H1 (cell line): ENCODE measurements around the gene CLDN6. TPM values are rescaled to one million over a fixed set of nuclear protein-coding genes. Genes with fewer than 3 reads are reported as not detected.

Source experiments
- CTCF ChIA-PET: fragments of 300-600 bp; sonication (Branson Sonifier 250); formaldehyde crosslinking; loops from one replicate; lab custom pipeline; 2021; ENCODE audit not compliant: partially characterized antibody; lab: Charles Lee
- POLR2A ChIA-PET: fragments of 300-600 bp; sonication (Branson Sonifier 250); formaldehyde crosslinking; loops from one replicate; lab custom pipeline; 2021; ENCODE audit warnings: inconsistent platforms; ENCODE audit not compliant: partially characterized antibody; lab: Charles Lee
- DNase-seq, 2 experiments: peaks; one replicate each; pipeline versions ENCODE4 v3.0.0 to v3.0.0-alpha.2; 2010 to 2022; ENCODE audit warnings: low spot score in 2 of 2, low read depth in 1 of 2, mixed read lengths in 1 of 2
- FAIRE-seq: peaks from 2 replicates; lab custom pipeline; 2011; peaks lifted over from hg19 to GRCh38; lab: Jason Lieb, UNC
- H2AFZ ChIP-seq: 2 replicates; pipeline ENCODE4 v1.8.1; 2012; ENCODE audit warnings: low read length, inconsistent platforms
- H2AK5ac ChIP-seq: 2 replicates; pipeline ENCODE4 v1.6.1; 2013; ENCODE audit warnings: low read depth, low read length
- H2BK120ac ChIP-seq: replicated peaks from 2 replicates; pipeline ENCODE3; 2013; ENCODE audit warnings: low read depth, low read length, inconsistent platforms
- H2BK12ac ChIP-seq: 2 replicates; pipeline ENCODE4 v1.6.1; 2013; ENCODE audit warnings: low read depth, low read length
- H2BK15ac ChIP-seq: 2 replicates; pipeline ENCODE4 v1.6.1; 2013; ENCODE audit warnings: low read length
- H2BK20ac ChIP-seq: 2 replicates; pipeline ENCODE4 v1.6.1; 2013; ENCODE audit warnings: low read length
- H2BK5ac ChIP-seq: 2 replicates; pipeline ENCODE4 v1.6.1; 2013; ENCODE audit warnings: low read depth, low read length
- H3K14ac ChIP-seq: 2 replicates; pipeline ENCODE4 v1.6.1; 2013; ENCODE audit warnings: inconsistent platforms; ENCODE audit not compliant: insufficient read length
- H3K18ac ChIP-seq: 2 replicates; pipeline ENCODE4 v1.6.1; 2013; ENCODE audit warnings: low read length; ENCODE audit errors: extremely low read depth
- H3K23ac ChIP-seq: 2 replicates; pipeline ENCODE4 v1.6.1; 2013; ENCODE audit warnings: inconsistent platforms; ENCODE audit not compliant: insufficient read length
- H3K23me2 ChIP-seq: 2 replicates; pipeline ENCODE4 v1.6.1; 2013; ENCODE audit warnings: low read depth, low read length
- H3K27ac ChIP-seq: 2 replicates; pipeline ENCODE4 v1.6.1; 2011; ENCODE audit warnings: low read depth, low read length, inconsistent platforms
- H3K27me3 ChIP-seq, 4 experiments: replicated peaks in 1 of 4; 1 replicate in 1 of 4; 2 replicates in 3 of 4; pipeline versions ENCODE4 v1.6.1 to v1.8.1; 2011 to 2013; ENCODE audit warnings: low read length in 3 of 4, mild to moderate bottlenecking in 3 of 4, inconsistent platforms in 2 of 4, mixed read lengths in 2 of 4, moderate library complexity in 1 of 4; ENCODE audit not compliant: control insufficient read depth in 3 of 4, insufficient read depth in 3 of 4; ENCODE audit errors: extremely low read depth in 1 of 4
- H3K36me3 ChIP-seq, 4 experiments: 2 replicates each; pipeline versions ENCODE4 v1.6.1 to v1.8.1; 2011 to 2013; ENCODE audit warnings: mild to moderate bottlenecking in 4 of 4, low read length in 3 of 4, moderate library complexity in 2 of 4, control low read depth in 1 of 4, inconsistent platforms in 1 of 4; ENCODE audit not compliant: insufficient read depth in 4 of 4, control insufficient read depth in 2 of 4
- H3K4ac ChIP-seq: replicated peaks from 2 replicates; pipeline ENCODE3; 2013; ENCODE audit warnings: low read length, low read depth, mixed read lengths, inconsistent platforms; ENCODE audit not compliant: insufficient read length
- H3K4me1 ChIP-seq, 4 experiments: replicated peaks in 1 of 4; 1 replicate in 1 of 4; 2 replicates in 3 of 4; pipeline versions ENCODE4 v1.6.1 to v1.8.1; 2011 to 2013; ENCODE audit warnings: low read length in 3 of 4, inconsistent platforms in 2 of 4, mixed read lengths in 1 of 4; ENCODE audit not compliant: insufficient read depth in 4 of 4, control insufficient read depth in 3 of 4
- H3K4me2 ChIP-seq, 2 experiments: 2 replicates each; pipeline versions ENCODE4 v1.6.1 to v1.8.1; 2011 to 2013; ENCODE audit warnings: low read depth in 2 of 2, low read length in 2 of 2, control low read depth in 1 of 2, inconsistent platforms in 1 of 2, mild to moderate bottlenecking in 1 of 2; ENCODE audit not compliant: insufficient read depth in 1 of 2
- H3K4me3 ChIP-seq, 4 experiments: fragments of 200-600, 300-600 bp in 1 of 4; sonication (generic), shearing (Covaris generic), sonication (Bioruptor Twin) in 1 of 4; 2 replicates each; pipeline versions ENCODE4 v1.5.1 to v1.8.1; 2011 to 2016; ENCODE audit warnings: low read length in 4 of 4, low read depth in 3 of 4, control low read depth in 2 of 4, inconsistent platforms in 2 of 4, mild to moderate bottlenecking in 2 of 4, mixed read lengths in 1 of 4, moderate library complexity in 1 of 4; ENCODE audit not compliant: insufficient read depth in 2 of 4; ENCODE audit errors: extremely low read depth in 1 of 4
- H3K56ac ChIP-seq: replicated peaks from 2 replicates; pipeline ENCODE3; 2013; ENCODE audit warnings: low read depth, mild to moderate bottlenecking, mixed read lengths, low read length, inconsistent platforms; ENCODE audit not compliant: insufficient read length
- H3K79me1 ChIP-seq: 2 replicates; pipeline ENCODE4 v1.6.1; 2013; ENCODE audit warnings: low read depth, low read length, control low read depth
- H3K79me2 ChIP-seq, 2 experiments: 2 replicates each; pipeline versions ENCODE4 v1.6.1 to v1.8.1; 2012 to 2013; ENCODE audit warnings: low read length in 2 of 2, mild to moderate bottlenecking in 2 of 2, inconsistent platforms in 1 of 2; ENCODE audit not compliant: insufficient read depth in 2 of 2, control insufficient read depth in 1 of 2
- H3K9ac ChIP-seq, 4 experiments: replicated peaks in 1 of 4; 1 replicate in 1 of 4; 2 replicates in 3 of 4; pipeline versions ENCODE4 v1.6.1 to v1.8.1; 2011 to 2013; ENCODE audit warnings: low read depth in 3 of 4, low read length in 3 of 4, control low read depth in 2 of 4, mild to moderate bottlenecking in 2 of 4, moderate library complexity in 2 of 4, inconsistent platforms in 1 of 4; ENCODE audit errors: extremely low read depth in 1 of 4
- H3K9me3 ChIP-seq, 2 experiments: 2 replicates each; pipeline versions ENCODE4 v1.6.1 to v1.8.1; 2012 to 2013; ENCODE audit warnings: mild to moderate bottlenecking in 2 of 2, moderate library complexity in 2 of 2, control low read depth in 1 of 2, inconsistent platforms in 1 of 2, low read depth in 1 of 2, low read length in 1 of 2, mixed read lengths in 1 of 2; ENCODE audit not compliant: insufficient read depth in 2 of 2
- H4K20me1 ChIP-seq, 2 experiments: replicated peaks in 1 of 2; 2 replicates each; pipeline versions ENCODE3 to v1.8.1; 2011 to 2013; ENCODE audit warnings: inconsistent platforms in 2 of 2, low read length in 2 of 2, mild to moderate bottlenecking in 1 of 2; ENCODE audit not compliant: insufficient read depth in 2 of 2, control insufficient read depth in 1 of 2
- H4K5ac ChIP-seq: 2 replicates; pipeline ENCODE4 v1.6.1; 2013; ENCODE audit warnings: low read length, low read depth, mixed read lengths, inconsistent platforms; ENCODE audit not compliant: insufficient read length
- H4K8ac ChIP-seq: 2 replicates; pipeline ENCODE4 v1.8.0; 2013; ENCODE audit warnings: mild to moderate bottlenecking, moderate library complexity, low read length, inconsistent platforms; ENCODE audit not compliant: insufficient read depth; ENCODE audit errors: extremely low read depth
- H4K91ac ChIP-seq: replicated peaks from 2 replicates; pipeline ENCODE3; 2013; ENCODE audit warnings: low read length, mixed read lengths, inconsistent platforms; ENCODE audit not compliant: insufficient read length
- POLR2A ChIP-seq, 2 experiments: IDR thresholded peaks; 1 replicate in 1 of 2; 2 replicates in 1 of 2; pipeline ENCODE4 v1.6.1; 2011; ENCODE audit warnings: low read depth in 2 of 2, low read length in 2 of 2, mild to moderate bottlenecking in 2 of 2; ENCODE audit errors: control extremely low read depth in 1 of 2
- ZNF274 ChIP-seq: IDR thresholded peaks from 2 replicates; pipeline ENCODE4 v1.7.0; 2012; ENCODE audit warnings: low read length, borderline replicate concordance; ENCODE audit errors: extremely low read depth
- WGBS, 2 experiments: shearing (Covaris generic) in 1 of 2; methylation state at CpG; one replicate each; pipeline versions ENCODE4 v1.1.6 to v1.1.7; 2013 to 2015; ENCODE audit warnings: low lambda C conversion rate in 2 of 2, mixed read lengths in 2 of 2, inconsistent platforms in 1 of 2, low coverage in 1 of 2, missing lambda C conversion rate in 1 of 2; ENCODE audit not compliant: insufficient replicate concordance in 2 of 2, insufficient coverage in 1 of 2, insufficient read length in 1 of 2; ENCODE audit errors: extremely low coverage in 1 of 2, missing lambda C conversion rate in 1 of 2; 5-methylcytosine and 5-hydroxymethylcytosine counted together
- polyA plus RNA-seq, 7 experiments: library from polyadenylated mRNA; depleted of rRNA in 3 of 7; stranded (reverse) in 5 of 7; unstranded in 2 of 7; fragments of >200 nt in 5 of 7; fragments of 200-250 nt in 2 of 7; gene quantifications; 1 replicate in 5 of 7; 2 replicates in 1 of 7; 4 replicates in 1 of 7; pipeline versions ENCODE4 v1.2.1 to v1.2.3, GENCODE V29; 2011 to 2013; ENCODE audit warnings: missing spikeins in 2 of 7, mixed read lengths in 2 of 7
- total RNA-seq: library from RNA; stranded (reverse); fragmentation: NEBNext Ultra II Directional; extraction: Animal tissue kit (Norgen Biotek cat#: 25700); gene quantifications from 2 replicates; pipeline ENCODE4 v1.2.1, GENCODE V29; 2021

The CLDN6 gene
- total and polyA plus RNA-seq, 2 of the 8 experiments (the other 6 are each of a cell fraction or from before 2014, with no cell fraction given), result 747 to 1,115 TPM

DNA sequence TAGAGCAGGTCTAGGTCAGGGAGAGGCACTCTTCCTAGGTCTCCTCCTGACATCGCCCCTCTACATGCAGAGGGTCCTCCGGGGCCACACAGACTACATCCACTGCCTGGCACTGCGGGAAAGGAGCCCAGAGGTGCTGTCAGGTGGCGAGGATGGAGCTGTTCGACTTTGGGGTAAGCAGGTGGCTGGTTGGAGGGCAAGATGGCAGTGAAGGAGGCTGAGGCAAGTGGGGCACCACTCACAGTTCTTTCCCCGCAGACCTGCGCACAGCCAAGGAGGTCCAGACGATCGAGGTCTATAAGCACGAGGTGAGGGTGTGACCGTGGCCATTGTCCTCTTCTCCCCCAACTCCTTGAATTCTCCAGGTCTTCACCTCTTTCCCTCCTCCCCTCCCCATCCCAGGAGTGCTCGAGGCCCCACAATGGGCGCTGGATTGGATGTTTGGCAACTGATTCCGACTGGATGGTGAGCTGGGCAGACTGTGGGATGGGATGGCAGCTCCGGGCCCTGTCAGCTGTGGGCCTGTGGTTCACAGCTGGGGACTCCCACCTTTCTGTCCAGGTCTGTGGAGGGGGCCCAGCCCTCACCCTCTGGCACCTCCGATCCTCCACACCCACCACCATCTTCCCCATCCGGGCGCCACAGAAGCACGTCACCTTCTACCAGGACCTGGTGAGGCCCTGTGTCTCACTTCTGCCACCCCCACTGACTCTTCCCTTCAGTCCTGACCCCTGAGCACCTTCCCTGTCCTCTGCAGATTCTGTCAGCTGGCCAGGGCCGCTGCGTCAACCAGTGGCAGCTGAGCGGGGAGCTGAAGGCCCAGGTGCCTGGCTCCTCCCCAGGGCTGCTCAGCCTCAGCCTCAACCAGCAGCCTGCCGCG lies 8.9 kb upstream of the CLDN6 start:
- H3K27ac ChIP-seq, result no peak overlapping the region
- H3K79me2 ChIP-seq, result no peaks in the 10 kb centered on the region
- H3K14ac ChIP-seq, result no peak overlapping the region
- no peak overlapping the region for H2AFZ ChIP-seq
- H3K4me1 ChIP-seq, result peaks cover 0 to 24% (median 19%) of the 10 kb centered on the region in 4 experiments; a peak in 6 of 7 replicates
- H2BK120ac ChIP-seq, result no peak overlapping the region
- FAIRE-seq (no peak), DNase-seq (peak in 1 of 2 experiments; percentile 49)
- H2BK20ac ChIP-seq, result no peak overlapping the region
- H3K23ac ChIP-seq, result no peak overlapping the region
- H3K4ac ChIP-seq, result no peak overlapping the region
- H3K36me3 ChIP-seq, result peaks cover 0 to 21% (median 11%) of the 10 kb centered on the region in 4 experiments; a peak in 7 of 8 replicates
- no peak overlapping the region for H4K5ac ChIP-seq
- peaks cover 15% of the 10 kb centered on the region; the same call in 1 of the 2 replicates for H3K23me2 ChIP-seq
- H4K91ac ChIP-seq, result no peak overlapping the region
- ChIA-PET CTCF (interaction anchor here (0.7 to 23.8 kb wide), 8 partner anchors 8 to 98 kb away, joined by 3 to 639 read pairs (median 4); partner anchors contain the start of genes CLDN6, CLDN9, HCFC1R1 and THOC6), POLR2A (interaction anchor here (1.2 to 35.7 kb wide), 14 partner anchors 2 to 102 kb away, joined by 3 to 1808 read pairs (median 34); partner anchors contain the start of genes BICDL2, CLDN6, CLDN9 and HCFC1R1)
- H3K56ac ChIP-seq, result no peak overlapping the region
- H3K9ac ChIP-seq, result no peak overlapping the region
- no peaks in the 10 kb centered on the region for H3K9me3 ChIP-seq
- WGBS, 2 experiments, result 95% methylated on average over 24 of the region's 24 CpGs; no CpG with 5 or more reads in 1 of the 2 experiments
- no peak overlapping the region for H3K18ac ChIP-seq
- no peak overlapping the region for H2AK5ac ChIP-seq
- TF ChIP-seq POLR2A (IDR thresholded peaks at IDR 0.05; ENCODE audit: control extremely low read depth in 1 of 2, low read depth in 2 of 2, low read length in 2 of 2) (peak in 1 of 2 experiments; percentile 62; a peak in 2 of 3 replicates), ZNF274 (no peak)
- peaks cover 9 to 31% of the 10 kb centered on the region in 2 experiments for H4K20me1 ChIP-seq
- H3K79me1 ChIP-seq, result no peaks in the 10 kb centered on the region
- no peak overlapping the region for H2BK5ac ChIP-seq
- no peak overlapping the region for H3K4me3 ChIP-seq
- no peak overlapping the region for H2BK15ac ChIP-seq
- no peaks in the 10 kb centered on the region for H3K27me3 ChIP-seq
- no peak overlapping the region for H3K4me2 ChIP-seq
- H2BK12ac ChIP-seq, result no peak overlapping the region
- no peak overlapping the region; the same call in 1 of the 2 replicates for H4K8ac ChIP-seq
